ENCODE results near the gene OR51B2. TPM values are rescaled to one million over a fixed set of nuclear protein-coding genes. Genes with fewer than 3 reads are reported as not detected.

OR51B2 gene
- total RNA-seq, 1 experiment from 2014 or later: not detected

DNA sequence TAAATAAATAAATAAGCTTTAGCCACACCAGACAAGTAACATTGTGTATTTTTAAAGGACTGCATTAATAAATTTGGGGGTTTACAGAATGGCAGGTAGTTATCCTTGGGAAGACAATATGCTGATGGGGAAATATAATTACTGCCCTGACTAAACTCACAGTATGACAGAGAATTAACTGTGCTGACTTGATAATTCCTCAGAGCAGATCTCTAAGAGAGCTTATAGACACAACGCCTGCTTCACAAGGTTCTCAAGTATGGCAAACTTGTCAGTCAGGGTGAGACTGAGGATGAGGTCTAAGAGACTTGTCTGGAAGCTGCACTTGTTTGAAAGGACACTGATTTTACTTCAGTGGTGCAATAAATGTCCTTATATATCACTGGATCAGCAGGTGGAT, 25.6 kb downstream of the OR51B2 start:
- Mint-ChIP-seq H3K36me3 (ENCODE audit: insufficient read depth in 1 of 3, low read depth in 3 of 3) (no peaks in the 10 kb centered on the region), H3K4me1 (no peaks in the 10 kb centered on the region), H3K27ac (no peak overlapping the region), H3K27me3 (ENCODE audit: low read depth) (no peaks in the 10 kb centered on the region), H3K9me3 (no peaks in the 10 kb centered on the region), H3K4me3 (no peak overlapping the region)
- whole genome bisulfite sequencing (ENCODE audit: extremely low coverage, insufficient read length, low lambda C conversion rate): no CpG with 5 or more reads among the region's 1 CpG
- H3K9ac ChIP-seq (ENCODE audit: extremely low read depth, insufficient read length, low read length): no peak overlapping the region
- no peak overlapping the region for H4K5ac ChIP-seq (ENCODE audit: insufficient read length, low read depth, low read length)
- H4K91ac ChIP-seq (ENCODE audit: insufficient read length, low read depth, low read length): no peak overlapping the region
- no peaks in the 10 kb centered on the region for H3K27me3 ChIP-seq (ENCODE audit: insufficient read depth, low read length)
- no peaks in the 10 kb centered on the region for H3K79me1 ChIP-seq (ENCODE audit: insufficient read depth, low read depth, low read length, poor library complexity, severe bottlenecking)
- no peak overlapping the region for H2AK5ac ChIP-seq (ENCODE audit: insufficient read length, low read length)
- H4K8ac ChIP-seq (replicated peaks; ENCODE audit: insufficient read length, low read depth, low read length): no peak overlapping the region
- H4K20me1 ChIP-seq (ENCODE audit: control insufficient read depth, insufficient read depth, insufficient read length): no peaks in the 10 kb centered on the region
- no peak overlapping the region for H3T11ph ChIP-seq (ENCODE audit: low read length)
- TF ChIP-seq, protein P1, sequence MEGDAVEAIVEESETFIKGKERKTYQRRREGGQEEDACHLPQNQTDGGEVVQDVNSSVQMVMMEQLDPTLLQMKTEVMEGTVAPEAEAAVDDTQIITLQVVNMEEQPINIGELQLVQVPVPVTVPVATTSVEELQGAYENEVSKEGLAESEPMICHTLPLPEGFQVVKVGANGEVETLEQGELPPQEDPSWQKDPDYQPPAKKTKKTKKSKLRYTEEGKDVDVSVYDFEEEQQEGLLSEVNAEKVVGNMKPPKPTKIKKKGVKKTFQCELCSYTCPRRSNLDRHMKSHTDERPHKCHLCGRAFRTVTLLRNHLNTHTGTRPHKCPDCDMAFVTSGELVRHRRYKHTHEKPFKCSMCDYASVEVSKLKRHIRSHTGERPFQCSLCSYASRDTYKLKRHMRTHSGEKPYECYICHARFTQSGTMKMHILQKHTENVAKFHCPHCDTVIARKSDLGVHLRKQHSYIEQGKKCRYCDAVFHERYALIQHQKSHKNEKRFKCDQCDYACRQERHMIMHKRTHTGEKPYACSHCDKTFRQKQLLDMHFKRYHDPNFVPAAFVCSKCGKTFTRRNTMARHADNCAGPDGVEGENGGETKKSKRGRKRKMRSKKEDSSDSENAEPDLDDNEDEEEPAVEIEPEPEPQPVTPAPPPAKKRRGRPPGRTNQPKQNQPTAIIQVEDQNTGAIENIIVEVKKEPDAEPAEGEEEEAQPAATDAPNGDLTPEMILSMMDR (conservative IDR thresholded peaks at IDR 0.05): no peak
- H3K4ac ChIP-seq (ENCODE audit: low read depth, low read length): no peak overlapping the region
- no peak overlapping the region for H3K4me2 ChIP-seq (ENCODE audit: insufficient read depth, insufficient read length, low read length)
- no peaks in the 10 kb centered on the region for H3K4me1 ChIP-seq (ENCODE audit: insufficient read depth, low read length)
- H3K23me2 ChIP-seq (ENCODE audit: insufficient read length, low read depth, low read length, poor library complexity, severe bottlenecking): no peaks in the 10 kb centered on the region
- H3K56ac ChIP-seq (ENCODE audit: insufficient read length, low read depth, low read length): no peak overlapping the region
- DNase-seq: no peak
- no peaks in the 10 kb centered on the region for H3K79me2 ChIP-seq (ENCODE audit: insufficient read depth, low read length)
- H2AFZ ChIP-seq (ENCODE audit: low read length): no peak overlapping the region
- H2BK15ac ChIP-seq (ENCODE audit: low read depth, low read length): no peak overlapping the region
- no peak overlapping the region for H2BK12ac ChIP-seq (ENCODE audit: insufficient read length, low read depth, low read length)
- no peak overlapping the region for H3K18ac ChIP-seq (ENCODE audit: insufficient read length, low read depth, low read length)
- no peak overlapping the region for H3K27ac ChIP-seq (ENCODE audit: insufficient read length, low read depth, low read length)
- H2BK5ac ChIP-seq (ENCODE audit: insufficient read length, low read length): no peak overlapping the region
- no peak overlapping the region for H3K14ac ChIP-seq (ENCODE audit: insufficient read depth, low read length)
- no peaks in the 10 kb centered on the region for H3K9me3 ChIP-seq (ENCODE audit: control insufficient read depth, low read depth, low read length)
- H2BK20ac ChIP-seq (ENCODE audit: low read depth, low read length, poor library complexity, severe bottlenecking): no peak overlapping the region
- H3K23ac ChIP-seq (ENCODE audit: insufficient read length, low read depth, low read length): no peak overlapping the region
- H2BK120ac ChIP-seq (ENCODE audit: low read depth, low read length, poor library complexity, severe bottlenecking): no peak overlapping the region
